GM10248 (cell line): ENCODE measurements around the gene SLC29A1.

ENCODE experiments used
- CTCF ChIA-PET: fragments of 300-600 bp; sonication (Branson Sonifier 250); formaldehyde crosslinking; extraction: SDS; loops from one replicate; lab custom pipeline; 2021; ENCODE audit warnings: antibody characterized with exemption; lab: Yijun Ruan, JAX
- POLR2A ChIA-PET: fragments of 350-650 bp; sonication (Branson Sonifier 250); formaldehyde crosslinking; extraction: SDS; loops from one replicate; lab custom pipeline; 2020; ENCODE audit warnings: antibody characterized with exemption; lab: Yijun Ruan, JAX
- DNase-seq: peaks from one replicate; pipeline ENCODE4 v3.0.0; 2012; ENCODE audit errors: extremely low spot score
- CTCF ChIP-seq: IDR thresholded peaks from 2 replicates; pipeline ENCODE4 v1.5.1; 2012; ENCODE audit warnings: mild to moderate bottlenecking, low read depth; ENCODE audit errors: extremely low read depth, missing control alignments, control extremely low read depth

Gene SLC29A1

GRCh38 chr6:44234101-44235025 lies 11.0 kb downstream of the SLC29A1 start:
- DNase-seq = no peak
- peak; percentile 83 for TF ChIP-seq CTCF
- ChIA-PET CTCF (interaction anchor here (0.8 to 6.2 kb wide), 29 partner anchors 10 to 155 kb away, joined by 3 to 116 read pairs (median 4); partner anchors contain the start of genes HSP90AB1, MYMX, SLC29A1 and SLC35B2), POLR2A (interaction anchor here (0.6 kb wide), 1 partner anchor 13 kb away, joined by 3 read pairs; no protein-coding TSS in a partner anchor)

GRCh38 chr6:44235269-44235668 lies 11.9 kb downstream of the SLC29A1 start:
- ChIA-PET CTCF (interaction anchor here (0.9 to 6.2 kb wide), 16 partner anchors 9 to 145 kb away, joined by 3 to 116 read pairs (median 4); partner anchors contain the start of genes HSP90AB1, SLC29A1 and SLC35B2), POLR2A (no interaction called here)
- TF ChIP-seq CTCF = no peak
- DNase-seq = no peak

- DNase-seq = no peak
- CTCF ChIA-PET = interaction anchor here (1.3 to 6.2 kb wide), 10 partner anchors 9 to 161 kb away, joined by 4 to 116 read pairs (median 10); partner anchors contain the start of genes HSP90AB1, SLC29A1 and SLC35B2
- TF ChIP-seq CTCF = no peak
- POLR2A ChIA-PET = no interaction called here
Observed at GRCh38 chr6:44235891-44236516, 12.6 kb downstream of the SLC29A1 start.

GRCh38 chr6:44237021-44237812 lies 13.8 kb downstream of the SLC29A1 start:
- CTCF ChIA-PET = interaction anchor here (0.7 to 5.9 kb wide), 27 partner anchors 9 to 549 kb away, joined by 3 to 116 read pairs (median 6); partner anchors contain the start of genes HSP90AB1, MRPS18A, SLC29A1 and SLC35B2
- POLR2A ChIA-PET = interaction anchor here (0.5 to 1.3 kb wide), 4 partner anchors 10 to 110 kb away, joined by 4 to 22 read pairs (median 6); partner anchors contain the start of genes HSP90AB1, MRPL14, SLC29A1 and TMEM63B
- DNase-seq = peak; percentile 69
- no peak for TF ChIP-seq CTCF

GRCh38 chr6:44237813-44238433 lies 14.5 kb downstream of the SLC29A1 start:
- peak; percentile 95 for TF ChIP-seq CTCF
- ChIA-PET POLR2A (interaction anchor here (1.3 kb wide), 3 partner anchors 9 to 61 kb away, joined by 4 to 22 read pairs (median 6); partner anchors contain the start of genes HSP90AB1 and SLC29A1), CTCF (interaction anchor here (0.7 to 5.9 kb wide), 26 partner anchors 10 to 550 kb away, joined by 3 to 116 read pairs (median 6); partner anchors contain the start of genes HSP90AB1, MRPS18A, SLC29A1 and SLC35B2)
- peak; percentile 87 for DNase-seq
